HCT116 (cell line): ENCODE results near the gene ANTXR2. TPM values are rescaled to one million over a fixed set of nuclear protein-coding genes. Genes with fewer than 3 reads are reported as not detected.
A peak's percentile ranks its signal among the peaks of the same experiment; 100 is the strongest.

Experiments
- ATAC-seq: fragments of 200-7000 bp; cut with Tn5 transposase; 2 replicates; pipeline ENCODE4 v1.9.1; 2020; ENCODE audit warnings: mild to moderate bottlenecking, moderate library complexity
- BruUV-seq: library from RNA; stranded (reverse); fragments of 400-500 nt; replicated peaks from 2 replicates; lab custom pipeline; 2021; lab: Mats Ljungman, UMichigan
- CTCF ChIA-PET: fragments of 300-600 bp; sonication (Branson Sonifier 250); formaldehyde crosslinking; loops from one replicate; lab custom pipeline; 2021; ENCODE audit warnings: antibody characterized with exemption; lab: Charles Lee
- POLR2A ChIA-PET: fragments of 300-600, 350-600 bp; sonication (Branson Sonifier 250); formaldehyde crosslinking; loops from one replicate; lab custom pipeline; 2021; ENCODE audit warnings: antibody characterized with exemption; lab: Charles Lee
- RAD21 ChIA-PET, 2 experiments: fragments of 300-600 bp; sonication (Branson Sonifier 250); formaldehyde crosslinking; loops; one replicate each; lab custom pipeline; 2023; ENCODE audit warnings: low total read pairs in 2 of 2; ENCODE audit not compliant: uncharacterized antibody in 2 of 2, unreplicated experiment in 2 of 2, low non-redundant PET in 1 of 2; lab: Charles Lee
- DNase-seq: peaks from one replicate; pipeline ENCODE4 v3.0.0-alpha.2; 2010; ENCODE audit warnings: low read depth, low spot score
- H2AFZ ChIP-seq: fragments of 200-600 bp; shearing (Covaris generic), sonication (generic); 2 replicates; pipeline ENCODE4 v1.6.1; 2017; ENCODE audit warnings: low read depth, mixed run types, mixed read lengths, antibody characterized with exemption, low read length; ENCODE audit not compliant: poor library complexity, severe bottlenecking
- H3K27ac ChIP-seq: 2 replicates; pipeline ENCODE4 v1.5.1; 2012; ENCODE audit warnings: low read depth, low read length
- H3K27me3 ChIP-seq: fragments of 200-600 bp; sonication (generic); 2 replicates; pipeline ENCODE4 v1.6.1; 2016; ENCODE audit warnings: mixed run types, low read length, mixed read lengths; ENCODE audit not compliant: insufficient read depth
- H3K36me3 ChIP-seq, 2 experiments: fragments of 200-500 bp in 1 of 2; fragments of 200-600 bp in 1 of 2; sonication (Bioruptor generic) in 1 of 2; sonication (generic) in 1 of 2; 2 replicates each; pipeline versions ENCODE4 v1.5.1 to v1.6.1; 2014 to 2016; ENCODE audit warnings: low read length in 2 of 2, inconsistent platforms in 1 of 2, mixed read lengths in 1 of 2, mixed run types in 1 of 2; ENCODE audit not compliant: insufficient read depth in 2 of 2, control insufficient read depth in 1 of 2
- H3K4me1 ChIP-seq, 2 experiments: fragments of 200-600 bp in 1 of 2; sonication (generic) in 1 of 2; 2 replicates each; pipeline versions ENCODE4 v1.5.1 to v1.6.1; 2012 to 2017; ENCODE audit warnings: low read length in 2 of 2, inconsistent platforms in 1 of 2, mild to moderate bottlenecking in 1 of 2, mixed read lengths in 1 of 2, mixed run types in 1 of 2, moderate library complexity in 1 of 2; ENCODE audit not compliant: insufficient read depth in 2 of 2, control insufficient read depth in 1 of 2
- H3K4me2 ChIP-seq: fragments of 200-600 bp; sonication (generic); 2 replicates; pipeline ENCODE4 v1.6.1; 2017; ENCODE audit warnings: mixed run types, low read length, mixed read lengths
- H3K4me3 ChIP-seq, 2 experiments: fragments of 200-600 bp in 1 of 2; sonication (generic) in 1 of 2; replicated peaks in 1 of 2; 2 replicates each; pipeline ENCODE4 v1.5.1; 2011 to 2016; ENCODE audit warnings: low read length in 2 of 2, control low read depth in 1 of 2, low read depth in 1 of 2, mild to moderate bottlenecking in 1 of 2, mixed read lengths in 1 of 2, mixed run types in 1 of 2
- H3K79me2 ChIP-seq: fragments of 200-600 bp; sonication (generic); 2 replicates; pipeline ENCODE4 v1.6.1; 2017; ENCODE audit warnings: mild to moderate bottlenecking, mixed run types, low read length, moderate library complexity, mixed read lengths; ENCODE audit not compliant: insufficient read depth
- H3K9ac ChIP-seq: fragments of 200-600 bp; sonication (generic); 2 replicates; pipeline ENCODE4 v1.6.1; 2016; ENCODE audit warnings: low read length, mixed read lengths
- H3K9me2 ChIP-seq: fragments of 200-600 bp; sonication (generic), shearing (Covaris generic); 2 replicates; pipeline ENCODE4 v1.6.1; 2017; ENCODE audit warnings: mixed run types, mild to moderate bottlenecking, moderate library complexity; ENCODE audit not compliant: insufficient read depth
- H3K9me3 ChIP-seq, 2 experiments: fragments of 200-500 bp in 1 of 2; fragments of 200-600 bp in 1 of 2; sonication (Bioruptor generic) in 1 of 2; sonication (generic) in 1 of 2; 2 replicates each; pipeline ENCODE4 v1.6.1; 2014 to 2017; ENCODE audit warnings: low read length in 2 of 2, mixed read lengths in 2 of 2, inconsistent platforms in 1 of 2, low read depth in 1 of 2, mild to moderate bottlenecking in 1 of 2, mixed run types in 1 of 2, moderate library complexity in 1 of 2; ENCODE audit not compliant: control insufficient read depth in 1 of 2, insufficient read depth in 1 of 2
- H4K20me1 ChIP-seq: fragments of 200-600 bp; sonication (generic), shearing (Covaris generic); 2 replicates; pipeline ENCODE4 v1.6.1; 2017; ENCODE audit warnings: mixed run types, mild to moderate bottlenecking, moderate library complexity; ENCODE audit not compliant: insufficient read depth
- ATF3 ChIP-seq: IDR thresholded peaks from 2 replicates; pipeline ENCODE4 v1.6.1; 2012
- CBX3 ChIP-seq: IDR thresholded peaks from 2 replicates; pipeline ENCODE4 v1.6.1; 2012; ENCODE audit warnings: low read depth
- CEBPB ChIP-seq: IDR thresholded peaks from 2 replicates; pipeline ENCODE4 v1.6.1; 2012; ENCODE audit warnings: low read depth
- CTCF ChIP-seq, 3 experiments: fragments of 200-600 bp in 1 of 3; sonication (generic) in 1 of 3; IDR thresholded peaks in 2 of 3; conservative IDR thresholded peaks in 1 of 3; 2 replicates each; pipeline ENCODE4 v1.5.1; 2012 to 2017; ENCODE audit warnings: low read depth in 2 of 3, low read length in 2 of 3, antibody characterized with exemption in 1 of 3, borderline replicate concordance in 1 of 3, control low read depth in 1 of 3, mild to moderate bottlenecking in 1 of 3, mixed read lengths in 1 of 3, mixed run types in 1 of 3, moderate library complexity in 1 of 3; ENCODE audit not compliant: insufficient read depth in 1 of 3
- EGR1 ChIP-seq: IDR thresholded peaks from 2 replicates; pipeline ENCODE4 v1.6.1; 2012; ENCODE audit warnings: low read depth
- EZH2 ChIP-seq: fragments of 200-600 bp; sonication (generic); IDR thresholded peaks from 2 replicates; pipeline ENCODE4 v1.6.1; 2017; ENCODE audit warnings: antibody characterized with exemption, mixed run types
- FOSL1 ChIP-seq: IDR thresholded peaks from 2 replicates; pipeline ENCODE4 v1.6.1; 2012; ENCODE audit warnings: low read depth
- JUND ChIP-seq: IDR thresholded peaks from 2 replicates; pipeline ENCODE4 v1.6.1; 2012
- MAX ChIP-seq: IDR thresholded peaks from 2 replicates; pipeline ENCODE4 v1.6.1; 2012
- REST ChIP-seq: IDR thresholded peaks from 2 replicates; pipeline ENCODE4 v1.6.1; 2012; ENCODE audit warnings: low read depth
- SIN3A ChIP-seq: IDR thresholded peaks from 2 replicates; pipeline ENCODE4 v1.6.1; 2012; ENCODE audit warnings: low read depth
- SP1 ChIP-seq: IDR thresholded peaks from 2 replicates; pipeline ENCODE4 v1.6.1; 2012; ENCODE audit warnings: low read depth
- SRF ChIP-seq: IDR thresholded peaks from 2 replicates; pipeline ENCODE4 v1.6.1; 2012; ENCODE audit warnings: low read depth
- YY1 ChIP-seq: IDR thresholded peaks from 2 replicates; pipeline ENCODE4 v1.6.1; 2011; ENCODE audit warnings: low read length, low read depth, moderate library complexity, mild to moderate bottlenecking; ENCODE audit not compliant: insufficient replicate concordance; ENCODE audit errors: extremely low read depth
- ZBTB33 ChIP-seq: IDR thresholded peaks from 2 replicates; pipeline ENCODE4 v1.6.1; 2011; ENCODE audit warnings: mild to moderate bottlenecking, low read length, moderate library complexity; ENCODE audit not compliant: insufficient replicate concordance; ENCODE audit errors: extremely low read depth
- ZFX ChIP-seq: fragments of 450-650 bp; IDR thresholded peaks from 2 replicates; pipeline ENCODE4 v1.6.1; 2017
- ZNF274 ChIP-seq: fragments of 200-500 bp; sonication (Bioruptor generic); IDR thresholded peaks from 2 replicates; pipeline ENCODE4 v1.6.1; 2014; ENCODE audit warnings: mild to moderate bottlenecking, low read depth, low read length, inconsistent platforms
- intact Hi-C: fragments of 100-400 bp; cut with micrococcal nuclease; formaldehyde crosslinking; loops from 2 replicates; pipeline ENCODE4 v1.10.0; 2022
- total RNA-seq: library from RNA; stranded (reverse); gene quantifications from one replicate; pipeline ENCODE4 v1.2.1, GENCODE V29; 2021; ENCODE audit not compliant: unreplicated experiment

The ANTXR2 gene
- total RNA-seq, 1 experiment from 2014 or later = 6.3 TPM

GRCh38 chr4:80116516-80116915 lies 43.5 kb upstream of the ANTXR2 start (continued):
- TF ChIP-seq MAX (no peak), SP1 (no peak)
- TF ChIP-seq, all 23 proteins: peak for 0

- intact Hi-C loops = no loop called here
- ATAC-seq (peak; percentile 66), DNase-seq (no peak)
- H3K4me1 ChIP-seq = peaks cover 6 to 12% of the 10 kb centered on the region in 2 experiments
- H3K9ac ChIP-seq = no peak overlapping the region
- no peaks in the 10 kb centered on the region for H3K79me2 ChIP-seq
- peak overlapping the region; percentile 24 for H3K4me2 ChIP-seq
- H3K9me2 ChIP-seq = no peaks in the 10 kb centered on the region
- H3K36me3 ChIP-seq = no peaks in the 10 kb centered on the region
- BruUV-seq = no TSS peak
- CTCF ChIA-PET = no interaction called here
- no peaks in the 10 kb centered on the region for H3K9me3 ChIP-seq
- no peak overlapping the region for H3K27ac ChIP-seq
- no peak overlapping the region for H3K4me3 ChIP-seq
- RAD21 ChIA-PET = no interaction called here
- H3K27me3 ChIP-seq = no peaks in the 10 kb centered on the region
- POLR2A ChIA-PET = no interaction called here
- H2AFZ ChIP-seq = no peak overlapping the region
- H4K20me1 ChIP-seq = no peaks in the 10 kb centered on the region
- TF ChIP-seq SIN3A (no peak), ZFX (no peak), REST (no peak), SRF (no peak), CTCF (IDR thresholded peaks at IDR 0.05 in 2 of 3, conservative IDR thresholded peaks at IDR 0.05 in 1 of 3; ENCODE audit: borderline replicate concordance in 1 of 3, insufficient read depth in 1 of 3, low read depth in 2 of 3, low read length in 2 of 3) (no peak), SP1 (no peak), EGR1 (no peak), EZH2 (no peak), ZBTB33 (no peak), CEBPB (no peak), YY1 (no peak), ZNF274 (no peak), MAX (no peak), FOSL1 (no peak), CBX3 (no peak), JUND (no peak), ATF3 (no peak)
Observed at GRCh38 chr4:80115368-80116181, 42.5 kb upstream of the ANTXR2 start.
